CD4-positive, alpha-beta T cell (primary cell): ENCODE results near the gene TCEANC. TPM values are rescaled to one million over a fixed set of nuclear protein-coding genes. Genes with fewer than 3 reads are reported as not detected.

Source experiments
- ATAC-seq: fragments of 200-7000 bp; cut with Tn5 transposase; one replicate; pipeline ENCODE4 v1.10.0; 2022; ENCODE audit warnings: mild to moderate bottlenecking; ENCODE audit not compliant: poor library complexity
- CTCF ChIA-PET: fragments of 350-600 bp; sonication (Branson Sonifier 250); formaldehyde crosslinking; loops from one replicate; lab custom pipeline; 2021; ENCODE audit warnings: antibody characterized with exemption, inconsistent platforms; lab: Charles Lee
- POLR2A ChIA-PET: fragments of 350-600 bp; sonication (Branson Sonifier 250); formaldehyde crosslinking; loops from one replicate; lab custom pipeline; 2021; ENCODE audit warnings: antibody characterized with exemption, inconsistent platforms; lab: Charles Lee
- DNase-seq, 14 experiments: peaks; one replicate each; pipeline ENCODE4 v3.0.0-alpha.2; 2013 to 2020; ENCODE audit warnings: mixed read lengths in 2 of 14
- H3K27ac ChIP-seq, 2 donors: one replicate each; pipeline versions ENCODE4 v1.5.1 to v1.7.0; 2013; ENCODE audit warnings: low read length in 2 of 2, low read depth in 1 of 2, mild to moderate bottlenecking in 1 of 2
- H3K27me3 ChIP-seq, 2 experiments: 1 replicate in 1 of 2; 2 replicates in 1 of 2; pipeline versions ENCODE4 v1.6.1 to v1.7.0; 2013; ENCODE audit warnings: low read length in 2 of 2, control low read depth in 1 of 2, mild to moderate bottlenecking in 1 of 2, moderate library complexity in 1 of 2; ENCODE audit not compliant: insufficient read depth in 2 of 2, control insufficient read depth in 1 of 2
- H3K36me3 ChIP-seq: one replicate; pipeline ENCODE4 v1.6.1; 2013; ENCODE audit warnings: low read length, control low read depth; ENCODE audit not compliant: insufficient read depth
- H3K4me1 ChIP-seq: one replicate; pipeline ENCODE4 v1.6.1; 2013; ENCODE audit warnings: low read length, control low read depth; ENCODE audit not compliant: insufficient read depth
- H3K4me3 ChIP-seq: one replicate; pipeline ENCODE4 v1.5.1; 2013; ENCODE audit warnings: mild to moderate bottlenecking, low read length, moderate library complexity
- H3K9me3 ChIP-seq, 2 experiments: 1 replicate in 1 of 2; 2 replicates in 1 of 2; pipeline versions ENCODE4 v1.6.1 to v1.7.0; 2013; ENCODE audit warnings: low read length in 2 of 2, mild to moderate bottlenecking in 2 of 2, control low read depth in 1 of 2, moderate library complexity in 1 of 2; ENCODE audit not compliant: control insufficient read depth in 1 of 2, insufficient read depth in 1 of 2
- H3K27ac Mint-ChIP-seq: one replicate; pipeline ENCODE4 v1.8.0; 2020; ENCODE audit warnings: mixed read lengths
- H3K27me3 Mint-ChIP-seq: one replicate; pipeline ENCODE4 v1.8.0; 2021; ENCODE audit warnings: mixed read lengths
- H3K36me3 Mint-ChIP-seq: one replicate; pipeline ENCODE4 v1.8.0; 2021; ENCODE audit warnings: low read depth, mixed read lengths
- H3K4me1 Mint-ChIP-seq: one replicate; pipeline ENCODE4 v1.8.0; 2021; ENCODE audit warnings: low read depth, mixed read lengths
- H3K4me3 Mint-ChIP-seq: one replicate; pipeline ENCODE4 v1.8.0; 2020; ENCODE audit warnings: mild to moderate bottlenecking, mixed read lengths
- H3K9me3 Mint-ChIP-seq: one replicate; pipeline ENCODE4 v1.8.0; 2020; ENCODE audit warnings: mixed read lengths
- CTCF ChIP-seq: fragments of 200-600 bp; IDR thresholded peaks from one replicate; pipeline ENCODE4 v1.8.0; 2022; ENCODE audit warnings: antibody characterized with exemption, mild to moderate bottlenecking
- intact Hi-C, 2 experiments: fragments of 100-400 bp; cut with DNase I in 1 of 2; cut with micrococcal nuclease in 1 of 2; formaldehyde crosslinking; loops; one replicate each; pipeline versions ENCODE4 v1.15.1 to v1.9.0; 2023 to 2025; cut with DNase I, micrococcal nuclease
- total RNA-seq, 174 experiments: library from RNA in 2 of 174; stranded (reverse) in 2 of 174; gene quantifications; one replicate each; pipeline ENCODE4 v1.2.3 and lab custom pipeline; 2021 to 2026

Gene TCEANC
- total RNA-seq, 2 experiments from 2014 or later, result 6.5 to 8.3 TPM

DNA sequence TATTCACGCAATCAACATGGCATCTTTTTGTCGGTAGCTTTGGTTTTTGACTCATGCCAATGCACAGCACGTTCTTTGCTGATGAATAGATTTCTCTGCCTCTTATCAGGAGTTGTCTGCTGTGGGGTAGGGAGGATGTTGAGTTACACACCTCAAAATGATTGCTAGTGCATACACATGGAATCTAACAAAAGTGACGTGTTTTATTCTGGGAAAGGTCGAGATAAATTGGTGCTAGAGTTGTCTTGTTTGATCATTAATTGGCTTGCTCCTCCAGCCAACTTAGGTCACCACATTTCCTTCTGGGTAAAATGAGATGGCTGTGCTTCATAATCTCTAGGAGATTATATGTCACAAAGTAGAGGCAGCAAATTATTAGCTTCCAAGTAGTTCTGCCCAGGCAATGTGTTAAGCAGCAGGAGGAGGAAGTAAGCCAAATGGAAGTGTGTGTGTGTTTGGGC is 39.9 kb downstream of the TCEANC start:
- no peaks in the 10 kb centered on the region for H3K27me3 Mint-ChIP-seq
- H3K4me1 Mint-ChIP-seq, result peaks cover 82% of the 10 kb centered on the region
- H3K4me1 ChIP-seq, result peaks cover 37% of the 10 kb centered on the region
- H3K36me3 Mint-ChIP-seq, result peaks cover 18% of the 10 kb centered on the region
- no peaks in the 10 kb centered on the region for H3K9me3 ChIP-seq
- no peak overlapping the region for H3K27ac ChIP-seq
- peak overlapping the region; percentile 29 for H3K27ac Mint-ChIP-seq
- ChIA-PET POLR2A (interaction anchor here (1.6 kb wide), 1 partner anchor 41 kb away, joined by 4 read pairs; the partner anchor contains the start of genes OFD1 and TRAPPC2), CTCF (interaction anchor here (1.2 kb wide), 1 partner anchor 34 kb away, joined by 3 read pairs; no protein-coding TSS in a partner anchor)
- intact Hi-C loops, result loop anchor here in 1 of 2 experiments (5.0 kb wide), 2 partner anchors 40 to 900 kb away; partner anchors contain the start of genes OFD1, PRPS2 and TRAPPC2
- no peak for ATAC-seq
- no peaks in the 10 kb centered on the region for H3K9me3 Mint-ChIP-seq
- no peak overlapping the region for H3K4me3 ChIP-seq
- no peak for TF ChIP-seq CTCF
- no peaks in the 10 kb centered on the region for H3K36me3 ChIP-seq
- DNase-seq, result no peak
- H3K4me3 Mint-ChIP-seq, result peak overlapping the region; percentile 45
- H3K27me3 ChIP-seq, result no peaks in the 10 kb centered on the region

- no peak overlapping the region for H3K27ac ChIP-seq
- ChIA-PET POLR2A (interaction anchor here (1.6 kb wide), 1 partner anchor 41 kb away, joined by 4 read pairs; the partner anchor contains the start of genes OFD1 and TRAPPC2), CTCF (interaction anchor here (0.9 kb wide), 1 partner anchor 95 kb away, joined by 3 read pairs; no protein-coding TSS in a partner anchor)
- peak overlapping the region; percentile 5 for H3K4me3 Mint-ChIP-seq
- no peak for TF ChIP-seq CTCF
- no peaks in the 10 kb centered on the region for H3K9me3 Mint-ChIP-seq
- no peaks in the 10 kb centered on the region for H3K27me3 Mint-ChIP-seq
- H3K9me3 ChIP-seq, result no peaks in the 10 kb centered on the region
- H3K4me3 ChIP-seq, result no peak overlapping the region
- H3K36me3 ChIP-seq, result no peaks in the 10 kb centered on the region
- H3K36me3 Mint-ChIP-seq, result peaks cover 18% of the 10 kb centered on the region
- peak overlapping the region; percentile 29 for H3K27ac Mint-ChIP-seq
- no peak for ATAC-seq
- peaks cover 79% of the 10 kb centered on the region for H3K4me1 Mint-ChIP-seq
- H3K4me1 ChIP-seq, result peaks cover 37% of the 10 kb centered on the region
- no peaks in the 10 kb centered on the region for H3K27me3 ChIP-seq
- DNase-seq, result no peak
- intact Hi-C loops, result loop anchor here in 1 of 2 experiments (5.0 kb wide), 2 partner anchors 39 to 901 kb away; partner anchors contain the start of genes OFD1, PRPS2 and TRAPPC2
Observed at GRCh38 chrX:13693341-13693961, 40.5 kb downstream of the TCEANC start.

DNA sequence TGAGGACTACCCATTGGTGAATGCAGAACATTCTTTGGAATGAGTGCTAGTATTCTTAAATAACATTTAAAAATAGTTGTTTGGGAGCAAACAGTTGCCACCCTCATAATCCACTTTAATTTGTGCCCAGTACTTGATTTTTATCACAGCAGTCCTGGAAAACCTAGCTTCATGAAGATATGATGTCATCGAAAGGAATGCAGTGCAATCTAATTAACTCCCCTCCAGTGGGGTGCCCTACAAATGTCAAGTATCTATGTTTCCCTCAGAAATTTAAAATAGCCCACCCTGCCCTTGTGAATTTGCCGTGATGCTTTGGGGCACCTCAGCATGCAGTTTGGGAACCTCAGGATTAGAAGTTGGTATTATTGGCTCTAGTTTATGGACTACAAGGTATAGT is 41.4 kb downstream of the TCEANC start:
- ATAC-seq (no peak), DNase-seq (no peak)
- TF ChIP-seq CTCF, result no peak
- Mint-ChIP-seq H3K36me3 (peaks cover 13% of the 10 kb centered on the region), H3K27me3 (no peaks in the 10 kb centered on the region), H3K27ac (no peak overlapping the region), H3K9me3 (no peaks in the 10 kb centered on the region), H3K4me3 (no peak overlapping the region), H3K4me1 (peaks cover 82% of the 10 kb centered on the region)
- intact Hi-C loops, result loop anchor here in 1 of 2 experiments (5.0 kb wide), 2 partner anchors 38 to 902 kb away; partner anchors contain the start of genes OFD1, PRPS2 and TRAPPC2
- ChIA-PET POLR2A (interaction anchor here (0.6 to 1.0 kb wide), 2 partner anchors 32 to 718 kb away, joined by 3 read pairs; no protein-coding TSS in a partner anchor), CTCF (interaction anchor here (0.9 kb wide), 1 partner anchor 95 kb away, joined by 3 read pairs; no protein-coding TSS in a partner anchor)
- Histone ChIP-seq H3K27ac (no peak overlapping the region), H3K4me1 (peaks cover 38% of the 10 kb centered on the region), H3K27me3 (no peaks in the 10 kb centered on the region), H3K36me3 (peaks cover 2% of the 10 kb centered on the region), H3K4me3 (no peak overlapping the region), H3K9me3 (no peaks in the 10 kb centered on the region)
